GM19452 (cell line): ENCODE measurements around the gene CCNB1IP1.
A peak's percentile ranks its signal among the peaks of the same experiment; 100 is the strongest.
"Not testable (repeated sequence)": the region's sequence is repeated elsewhere in the genome, so short reads cannot be mapped to it uniquely, and the experiment has no call there.

Experiments used
- ATAC-seq: cut with Tn5 transposase; IDR thresholded peaks from one replicate; pipeline ENCODE4 v1.9.1; 2021; ENCODE audit not compliant: unreplicated experiment

Gene CCNB1IP1

GRCh38 chr14:20332788-20333493, at the start of gene CCNB1IP1:
Gene CCNB1IP1, minus strand, starts transcription at chr14:20333279. Its CDS starts 16,756 bp downstream, at chr14:20316523.
- peak; percentile 96 for ATAC-seq

GRCh38 chr14:20382526-20382925, 49.4 kb upstream of the CCNB1IP1 start:
- no peak for ATAC-seq

- ATAC-seq: no peak
Measured at GRCh38 chr14:20381341-20381740, 48.3 kb upstream of the CCNB1IP1 start.

GRCh38 chr14:20380681-20381080, 47.6 kb upstream of the CCNB1IP1 start:
- ATAC-seq: no peak

- no peak for ATAC-seq
Measured at GRCh38 chr14:20379743-20380142, 46.7 kb upstream of the CCNB1IP1 start.

- ATAC-seq: no peak
Measured at GRCh38 chr14:20377171-20377570, 44.1 kb upstream of the CCNB1IP1 start.

GRCh38 chr14:20376071-20376588, 43.1 kb upstream of the CCNB1IP1 start:
- no peak for ATAC-seq

- no peak for ATAC-seq
Measured at GRCh38 chr14:20375471-20375870, 42.4 kb upstream of the CCNB1IP1 start.

- no peak for ATAC-seq
Measured at GRCh38 chr14:20372796-20373195, 39.7 kb upstream of the CCNB1IP1 start.

GRCh38 chr14:20365928-20366327, 32.8 kb upstream of the CCNB1IP1 start:
- no peak for ATAC-seq

GRCh38 chr14:20358474-20358873, 25.4 kb upstream of the CCNB1IP1 start:
- ATAC-seq: not testable (repeated sequence)

- no peak for ATAC-seq
Measured at GRCh38 chr14:20356422-20356821, 23.3 kb upstream of the CCNB1IP1 start.

GRCh38 chr14:20350860-20351259, 17.8 kb upstream of the CCNB1IP1 start:
- no peak for ATAC-seq

GRCh38 chr14:20350282-20350681, 17.2 kb upstream of the CCNB1IP1 start:
- no peak for ATAC-seq

- ATAC-seq: no peak
Measured at GRCh38 chr14:20347747-20348146, 14.7 kb upstream of the CCNB1IP1 start.

- ATAC-seq: no peak
Measured at GRCh38 chr14:20346713-20347112, 13.6 kb upstream of the CCNB1IP1 start.

- ATAC-seq: no peak
Measured at GRCh38 chr14:20345366-20345765, 12.3 kb upstream of the CCNB1IP1 start.

GRCh38 chr14:20343862-20344220, 10.8 kb upstream of the CCNB1IP1 start:
- no peak for ATAC-seq

- ATAC-seq: peak; percentile 90
Measured at GRCh38 chr14:20343092-20343861, 10.2 kb upstream of the CCNB1IP1 start, which contains the start of gene PARP2. Gene PARP2, plus strand, starts transcription at chr14:20343635. Its CDS starts 7 bp downstream, at chr14:20343642.

- no peak for ATAC-seq
Measured at GRCh38 chr14:20341646-20342045, 8.6 kb upstream of the CCNB1IP1 start.

GRCh38 chr14:20341032-20341431, 8.0 kb upstream of the CCNB1IP1 start:
- ATAC-seq: not testable (repeated sequence)

GRCh38 chr14:20334017-20334416, 938 bp upstream of the CCNB1IP1 start:
- no peak for ATAC-seq
